OCI-LY1 (cell line): ENCODE measurements around the gene MAJIN.

ENCODE experiments used
- CTCF ChIP-seq: fragments of 200-600 bp; sonication (generic), shearing (Covaris generic); IDR thresholded peaks from 2 replicates; pipeline ENCODE4 v1.5.1; 2017; ENCODE audit warnings: mild to moderate bottlenecking, antibody characterized with exemption, low read length, moderate library complexity, mixed read lengths
- EZH2 ChIP-seq: fragments of 200-600 bp; sonication (generic), shearing (Covaris generic); IDR thresholded peaks from 2 replicates; pipeline ENCODE4 v1.8.0; 2017; ENCODE audit warnings: borderline replicate concordance, mixed run types, mild to moderate bottlenecking, antibody characterized with exemption, low read length, moderate library complexity, mixed read lengths

GRCh38 chr11:64900263-64900678, 71.6 kb downstream of the MAJIN start:
- TF ChIP-seq CTCF (no peak), EZH2 (no peak)
